Measurements from ENCODE around the gene EFCAB14.

The EFCAB14 gene

GRCh38 chr1:46717654-46718053 lies 1.3 kb downstream of the EFCAB14 start:
- CTCF ChIA-PET, result no interaction called here
- DNase-seq (ENCODE audit: extremely low spot score), result no peak
- POLR2A ChIA-PET, result no interaction called here
- TF ChIP-seq HDGF (IDR thresholded peaks at IDR 0.05; ENCODE audit: borderline replicate concordance) (no peak), ZNF384 (IDR thresholded peaks at IDR 0.05) (no peak), ARNT (IDR thresholded peaks at IDR 0.05) (no peak), SP1 (IDR thresholded peaks at IDR 0.05) (no peak), FOXM1 (IDR thresholded peaks at IDR 0.05; ENCODE audit: borderline replicate concordance) (no peak), CTBP1 (IDR thresholded peaks at IDR 0.05; ENCODE audit: borderline replicate concordance) (no peak), LEF1 (IDR thresholded peaks at IDR 0.05; ENCODE audit: borderline replicate concordance) (no peak), TARDBP (IDR thresholded peaks at IDR 0.05) (no peak), L3MBTL2 (conservative IDR thresholded peaks at IDR 0.05) (no peak), SUZ12 (IDR thresholded peaks at IDR 0.05) (no peak)

- DNase-seq (ENCODE audit: extremely low spot score), result no peak
- TF ChIP-seq FOXK2 (IDR thresholded peaks at IDR 0.05) (no peak), TARDBP (IDR thresholded peaks at IDR 0.05) (no peak), LEF1 (IDR thresholded peaks at IDR 0.05; ENCODE audit: borderline replicate concordance) (no peak), L3MBTL2 (conservative IDR thresholded peaks at IDR 0.05) (no peak), ELF4 (IDR thresholded peaks at IDR 0.05) (no peak), ZNF384 (IDR thresholded peaks at IDR 0.05) (no peak), SP1 (IDR thresholded peaks at IDR 0.05) (no peak), PKNOX1 (IDR thresholded peaks at IDR 0.05) (no peak), ARNT (IDR thresholded peaks at IDR 0.05) (no peak), HDGF (IDR thresholded peaks at IDR 0.05; ENCODE audit: borderline replicate concordance) (no peak), SUZ12 (IDR thresholded peaks at IDR 0.05) (no peak), BHLHE40 (IDR thresholded peaks at IDR 0.05; ENCODE audit: borderline replicate concordance) (no peak), NFRKB (IDR thresholded peaks at IDR 0.05) (no peak), CTBP1 (IDR thresholded peaks at IDR 0.05; ENCODE audit: borderline replicate concordance) (no peak), FOXA1 (IDR thresholded peaks at IDR 0.05) (no peak), FOXM1 (IDR thresholded peaks at IDR 0.05; ENCODE audit: borderline replicate concordance) (no peak)
- POLR2A ChIA-PET, result no interaction called here
- CTCF ChIA-PET, result no interaction called here
Measured at GRCh38 chr1:46714976-46715375, 3.9 kb downstream of the EFCAB14 start.

- POLR2A ChIA-PET, result interaction anchor here (1.2 kb wide), 1 partner anchor 104 kb away, joined by 3 read pairs; the partner anchor contains the start of gene MKNK1
- TF ChIP-seq CTBP1 (IDR thresholded peaks at IDR 0.05; ENCODE audit: borderline replicate concordance) (no peak), TARDBP (IDR thresholded peaks at IDR 0.05) (no peak), ARNT (IDR thresholded peaks at IDR 0.05) (no peak), NFRKB (IDR thresholded peaks at IDR 0.05) (no peak), HDGF (IDR thresholded peaks at IDR 0.05; ENCODE audit: borderline replicate concordance) (no peak), FOXK2 (IDR thresholded peaks at IDR 0.05) (no peak), BHLHE40 (IDR thresholded peaks at IDR 0.05; ENCODE audit: borderline replicate concordance) (no peak)
- CTCF ChIA-PET, result no interaction called here
- DNase-seq (ENCODE audit: extremely low spot score), result no peak
Measured at GRCh38 chr1:46708121-46708520, 10.8 kb downstream of the EFCAB14 start.

GRCh38 chr1:46705408-46705807 lies 13.5 kb downstream of the EFCAB14 start:
- ChIA-PET CTCF (no interaction called here), POLR2A (no interaction called here)
- no peak for TF ChIP-seq ARNT (IDR thresholded peaks at IDR 0.05)
- no peak for TF ChIP-seq TARDBP (IDR thresholded peaks at IDR 0.05)
- TF ChIP-seq LEF1 (IDR thresholded peaks at IDR 0.05; ENCODE audit: borderline replicate concordance), result no peak
- TF ChIP-seq ZNF384 (IDR thresholded peaks at IDR 0.05), result no peak
- no peak for TF ChIP-seq FOXK2 (IDR thresholded peaks at IDR 0.05)
- no peak for TF ChIP-seq BHLHE40 (IDR thresholded peaks at IDR 0.05; ENCODE audit: borderline replicate concordance)
- no peak for TF ChIP-seq PKNOX1 (IDR thresholded peaks at IDR 0.05)
- no peak for TF ChIP-seq HDGF (IDR thresholded peaks at IDR 0.05; ENCODE audit: borderline replicate concordance)
- no peak for TF ChIP-seq ELF4 (IDR thresholded peaks at IDR 0.05)
- TF ChIP-seq FOXM1 (IDR thresholded peaks at IDR 0.05; ENCODE audit: borderline replicate concordance), result no peak
- TF ChIP-seq SP1 (IDR thresholded peaks at IDR 0.05), result no peak
- TF ChIP-seq L3MBTL2 (conservative IDR thresholded peaks at IDR 0.05), result no peak
- TF ChIP-seq NFRKB (IDR thresholded peaks at IDR 0.05), result no peak
- no peak for TF ChIP-seq CTBP1 (IDR thresholded peaks at IDR 0.05; ENCODE audit: borderline replicate concordance)
- TF ChIP-seq SUZ12 (IDR thresholded peaks at IDR 0.05), result no peak
- TF ChIP-seq FOXA1 (IDR thresholded peaks at IDR 0.05), result no peak
- no peak for DNase-seq (ENCODE audit: extremely low spot score)

GRCh38 chr1:46703927-46704641 lies 14.8 kb downstream of the EFCAB14 start:
- CTCF ChIA-PET, result no interaction called here
- POLR2A ChIA-PET, result no interaction called here
- TF ChIP-seq SP1 (IDR thresholded peaks at IDR 0.05) (no peak), L3MBTL2 (conservative IDR thresholded peaks at IDR 0.05) (no peak), SUZ12 (IDR thresholded peaks at IDR 0.05) (no peak), ZNF384 (IDR thresholded peaks at IDR 0.05) (no peak), FOXA1 (IDR thresholded peaks at IDR 0.05) (no peak), ELF4 (IDR thresholded peaks at IDR 0.05) (no peak), FOXK2 (IDR thresholded peaks at IDR 0.05) (no peak), LEF1 (IDR thresholded peaks at IDR 0.05; ENCODE audit: borderline replicate concordance) (no peak), FOXM1 (IDR thresholded peaks at IDR 0.05; ENCODE audit: borderline replicate concordance) (no peak), CTBP1 (IDR thresholded peaks at IDR 0.05; ENCODE audit: borderline replicate concordance) (no peak), PKNOX1 (IDR thresholded peaks at IDR 0.05) (no peak), NFRKB (IDR thresholded peaks at IDR 0.05) (no peak), ARNT (IDR thresholded peaks at IDR 0.05) (no peak), HDGF (IDR thresholded peaks at IDR 0.05; ENCODE audit: borderline replicate concordance) (no peak), TARDBP (IDR thresholded peaks at IDR 0.05) (no peak), BHLHE40 (IDR thresholded peaks at IDR 0.05; ENCODE audit: borderline replicate concordance) (no peak)
- DNase-seq (ENCODE audit: extremely low spot score), result no peak
